ENCODE results near the gene TMEM190. TPM values are rescaled to one million over a fixed set of nuclear protein-coding genes. Genes with fewer than 3 reads are reported as not detected.

TMEM190 gene
- total and polyA plus RNA-seq, 9 of the 15 experiments (the other 6 are each of a cell fraction or from before 2014, with no cell fraction given): not detected

DNA sequence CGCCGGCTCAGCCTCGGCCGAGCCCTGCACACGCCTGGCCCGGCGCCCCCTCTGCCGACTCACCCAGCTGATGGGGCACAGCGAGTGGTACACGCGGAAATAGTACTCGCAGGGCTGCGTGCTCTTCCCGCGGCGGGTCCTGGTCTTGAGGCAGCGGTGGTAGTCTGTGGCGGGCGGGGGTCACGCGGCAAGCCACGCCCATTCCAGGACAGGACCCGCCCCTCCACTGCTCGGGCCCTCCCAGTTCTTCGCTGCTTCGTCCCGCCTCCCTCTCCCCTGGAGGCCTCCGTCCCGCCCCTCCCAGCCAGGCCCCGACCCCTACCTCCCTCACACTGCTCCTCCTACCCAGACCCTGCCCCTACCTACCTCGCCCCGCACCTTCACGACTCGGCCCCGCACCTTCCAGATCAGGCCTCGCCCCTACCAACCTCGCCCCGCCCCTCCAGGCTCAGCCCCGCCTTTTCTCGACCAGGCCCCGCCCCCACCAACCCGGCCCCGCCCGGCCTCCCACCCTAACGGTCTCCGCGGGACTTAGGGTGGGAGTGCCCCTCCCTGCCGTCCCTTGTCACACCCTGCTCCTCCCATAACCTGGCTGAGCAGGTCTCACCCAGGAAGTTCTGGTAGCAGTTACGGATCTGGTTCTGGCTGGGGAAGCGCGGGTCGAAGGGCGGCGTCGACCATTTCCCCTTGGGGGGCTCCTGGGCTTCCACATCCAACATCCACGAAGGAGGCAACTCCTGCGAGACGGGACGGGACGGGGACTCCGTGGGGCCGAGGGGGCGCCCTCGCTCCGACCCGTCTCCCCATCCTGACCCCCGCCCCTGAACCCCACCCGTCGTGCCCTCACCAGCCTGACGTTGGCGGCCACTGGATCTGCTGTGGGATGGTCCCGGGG is 22.6 kb upstream of the TMEM190 start (continued):
- TF ChIP-seq CREM (IDR thresholded peaks at IDR 0.05; ENCODE audit: low read depth) (peak; percentile 3; the same call in 1 of the 2 replicates), HMG20A (CRISPR knock-in tag; conservative IDR thresholded peaks at IDR 0.05) (no peak), RBM39 (optimal IDR thresholded peaks at IDR 0.05; ENCODE audit: low read depth, low read length) (no peak), NCOA4 (IDR thresholded peaks at IDR 0.05; ENCODE audit: partially characterized antibody) (no peak), POLR2G (IDR thresholded peaks at IDR 0.05; ENCODE audit: low read depth, low read length) (0 out of 2 replicates have a peak, but pooled peaks have one; percentile 61), SPI1 (IDR thresholded peaks at IDR 0.05; ENCODE audit: borderline replicate concordance, low read depth, low read length) (no peak), ZNF146 (CRISPR knock-in tag; IDR thresholded peaks at IDR 0.05; ENCODE audit: unreplicated experiment) (no peak), SAFB2 (IDR thresholded peaks at IDR 0.05; ENCODE audit: borderline replicate concordance, low read depth, low read length, severe bottlenecking) (no peak), GTF2A2 (tag; IDR thresholded peaks at IDR 0.05) (no peak), ZFP36 (IDR thresholded peaks at IDR 0.05; ENCODE audit: low read depth, low read length, partially characterized antibody) (no peak), L3MBTL2 (IDR thresholded peaks at IDR 0.05) (0 out of 2 replicates have a peak, but pooled peaks have one; percentile 48), PPARD (CRISPR knock-in tag; IDR thresholded peaks at IDR 0.05) (no peak), HLTF (IDR thresholded peaks at IDR 0.05) (no peak), HNRNPL (IDR thresholded peaks at IDR 0.05; ENCODE audit: low read depth, low read length) (no peak), CBFA2T3 (IDR thresholded peaks at IDR 0.05) (no peak)
- TF ChIP-seq, protein P1, sequence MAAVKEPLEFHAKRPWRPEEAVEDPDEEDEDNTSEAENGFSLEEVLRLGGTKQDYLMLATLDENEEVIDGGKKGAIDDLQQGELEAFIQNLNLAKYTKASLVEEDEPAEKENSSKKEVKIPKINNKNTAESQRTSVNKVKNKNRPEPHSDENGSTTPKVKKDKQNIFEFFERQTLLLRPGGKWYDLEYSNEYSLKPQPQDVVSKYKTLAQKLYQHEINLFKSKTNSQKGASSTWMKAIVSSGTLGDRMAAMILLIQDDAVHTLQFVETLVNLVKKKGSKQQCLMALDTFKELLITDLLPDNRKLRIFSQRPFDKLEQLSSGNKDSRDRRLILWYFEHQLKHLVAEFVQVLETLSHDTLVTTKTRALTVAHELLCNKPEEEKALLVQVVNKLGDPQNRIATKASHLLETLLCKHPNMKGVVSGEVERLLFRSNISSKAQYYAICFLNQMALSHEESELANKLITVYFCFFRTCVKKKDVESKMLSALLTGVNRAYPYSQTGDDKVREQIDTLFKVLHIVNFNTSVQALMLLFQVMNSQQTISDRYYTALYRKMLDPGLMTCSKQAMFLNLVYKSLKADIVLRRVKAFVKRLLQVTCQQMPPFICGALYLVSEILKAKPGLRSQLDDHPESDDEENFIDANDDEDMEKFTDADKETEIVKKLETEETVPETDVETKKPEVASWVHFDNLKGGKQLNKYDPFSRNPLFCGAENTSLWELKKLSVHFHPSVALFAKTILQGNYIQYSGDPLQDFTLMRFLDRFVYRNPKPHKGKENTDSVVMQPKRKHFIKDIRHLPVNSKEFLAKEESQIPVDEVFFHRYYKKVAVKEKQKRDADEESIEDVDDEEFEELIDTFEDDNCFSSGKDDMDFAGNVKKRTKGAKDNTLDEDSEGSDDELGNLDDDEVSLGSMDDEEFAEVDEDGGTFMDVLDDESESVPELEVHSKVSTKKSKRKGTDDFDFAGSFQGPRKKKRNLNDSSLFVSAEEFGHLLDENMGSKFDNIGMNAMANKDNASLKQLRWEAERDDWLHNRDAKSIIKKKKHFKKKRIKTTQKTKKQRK (IDR thresholded peaks at IDR 0.05; ENCODE audit: borderline replicate concordance, low read depth, low read length): no peak
- TF ChIP-seq, protein P2, sequence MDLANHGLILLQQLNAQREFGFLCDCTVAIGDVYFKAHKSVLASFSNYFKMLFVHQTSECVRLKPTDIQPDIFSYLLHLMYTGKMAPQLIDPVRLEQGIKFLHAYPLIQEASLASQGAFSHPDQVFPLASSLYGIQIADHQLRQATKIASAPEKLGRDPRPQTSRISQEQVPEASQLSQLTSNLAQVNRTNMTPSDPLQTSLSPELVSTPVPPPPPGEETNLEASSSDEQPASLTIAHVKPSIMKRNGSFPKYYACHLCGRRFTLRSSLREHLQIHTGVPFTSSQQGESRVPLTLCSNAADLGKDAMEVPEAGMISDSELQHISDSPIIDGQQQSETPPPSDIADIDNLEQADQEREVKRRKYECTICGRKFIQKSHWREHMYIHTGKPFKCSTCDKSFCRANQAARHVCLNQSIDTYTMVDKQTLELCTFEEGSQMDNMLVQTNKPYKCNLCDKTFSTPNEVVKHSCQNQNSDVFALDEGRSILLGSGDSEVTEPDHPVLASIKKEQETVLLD (IDR thresholded peaks at IDR 0.05): no peak
- TF ChIP-seq, protein P3, sequence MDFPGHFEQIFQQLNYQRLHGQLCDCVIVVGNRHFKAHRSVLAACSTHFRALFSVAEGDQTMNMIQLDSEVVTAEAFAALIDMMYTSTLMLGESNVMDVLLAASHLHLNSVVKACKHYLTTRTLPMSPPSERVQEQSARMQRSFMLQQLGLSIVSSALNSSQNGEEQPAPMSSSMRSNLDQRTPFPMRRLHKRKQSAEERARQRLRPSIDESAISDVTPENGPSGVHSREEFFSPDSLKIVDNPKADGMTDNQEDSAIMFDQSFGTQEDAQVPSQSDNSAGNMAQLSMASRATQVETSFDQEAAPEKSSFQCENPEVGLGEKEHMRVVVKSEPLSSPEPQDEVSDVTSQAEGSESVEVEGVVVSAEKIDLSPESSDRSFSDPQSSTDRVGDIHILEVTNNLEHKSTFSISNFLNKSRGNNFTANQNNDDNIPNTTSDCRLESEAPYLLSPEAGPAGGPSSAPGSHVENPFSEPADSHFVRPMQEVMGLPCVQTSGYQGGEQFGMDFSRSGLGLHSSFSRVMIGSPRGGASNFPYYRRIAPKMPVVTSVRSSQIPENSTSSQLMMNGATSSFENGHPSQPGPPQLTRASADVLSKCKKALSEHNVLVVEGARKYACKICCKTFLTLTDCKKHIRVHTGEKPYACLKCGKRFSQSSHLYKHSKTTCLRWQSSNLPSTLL (IDR thresholded peaks at IDR 0.05): no peak
- TF ChIP-seq, protein P4, sequence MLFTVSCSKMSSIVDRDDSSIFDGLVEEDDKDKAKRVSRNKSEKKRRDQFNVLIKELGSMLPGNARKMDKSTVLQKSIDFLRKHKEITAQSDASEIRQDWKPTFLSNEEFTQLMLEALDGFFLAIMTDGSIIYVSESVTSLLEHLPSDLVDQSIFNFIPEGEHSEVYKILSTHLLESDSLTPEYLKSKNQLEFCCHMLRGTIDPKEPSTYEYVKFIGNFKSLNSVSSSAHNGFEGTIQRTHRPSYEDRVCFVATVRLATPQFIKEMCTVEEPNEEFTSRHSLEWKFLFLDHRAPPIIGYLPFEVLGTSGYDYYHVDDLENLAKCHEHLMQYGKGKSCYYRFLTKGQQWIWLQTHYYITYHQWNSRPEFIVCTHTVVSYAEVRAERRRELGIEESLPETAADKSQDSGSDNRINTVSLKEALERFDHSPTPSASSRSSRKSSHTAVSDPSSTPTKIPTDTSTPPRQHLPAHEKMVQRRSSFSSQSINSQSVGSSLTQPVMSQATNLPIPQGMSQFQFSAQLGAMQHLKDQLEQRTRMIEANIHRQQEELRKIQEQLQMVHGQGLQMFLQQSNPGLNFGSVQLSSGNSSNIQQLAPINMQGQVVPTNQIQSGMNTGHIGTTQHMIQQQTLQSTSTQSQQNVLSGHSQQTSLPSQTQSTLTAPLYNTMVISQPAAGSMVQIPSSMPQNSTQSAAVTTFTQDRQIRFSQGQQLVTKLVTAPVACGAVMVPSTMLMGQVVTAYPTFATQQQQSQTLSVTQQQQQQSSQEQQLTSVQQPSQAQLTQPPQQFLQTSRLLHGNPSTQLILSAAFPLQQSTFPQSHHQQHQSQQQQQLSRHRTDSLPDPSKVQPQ (CRISPR knock-in tag; IDR thresholded peaks at IDR 0.05; ENCODE audit: borderline replicate concordance): no peak

Data from K562 (cell line).